Osteoblast (primary cell): Measurements from ENCODE around the gene RTF1. TPM values are rescaled to one million over a fixed set of nuclear protein-coding genes. Genes with fewer than 3 reads are reported as not detected.
"Not testable (repeated sequence)": the region's sequence is repeated elsewhere in the genome, so short reads cannot be mapped to it uniquely, and the experiment has no call there.

Source experiments
- DNase-seq: peaks from one replicate; pipeline ENCODE4 v3.0.0; 2011; ENCODE audit warnings: low spot score, mixed read lengths; ENCODE audit not compliant: insufficient read length; ENCODE audit errors: missing footprints
- H2AFZ ChIP-seq: 2 replicates; pipeline ENCODE4 v1.6.0; 2011; ENCODE audit warnings: mild to moderate bottlenecking, low read length
- H3K27ac ChIP-seq: 2 replicates; pipeline ENCODE4 v1.5.1; 2011; ENCODE audit warnings: mild to moderate bottlenecking, low read depth, low read length, moderate library complexity
- H3K27me3 ChIP-seq: 2 replicates; pipeline ENCODE4 v1.6.0; 2012; ENCODE audit warnings: mild to moderate bottlenecking, control low read depth, inconsistent platforms, low read length, moderate library complexity; ENCODE audit not compliant: insufficient read depth
- H3K36me3 ChIP-seq: 2 replicates; pipeline ENCODE4 v1.5.1; 2011; ENCODE audit warnings: mild to moderate bottlenecking, low read length, control low read depth, moderate library complexity; ENCODE audit not compliant: insufficient read depth
- H3K4me1 ChIP-seq: 2 replicates; pipeline ENCODE4 v1.5.1; 2011; ENCODE audit warnings: mild to moderate bottlenecking, low read length, control low read depth, moderate library complexity; ENCODE audit not compliant: insufficient read depth
- H3K4me2 ChIP-seq: 2 replicates; pipeline ENCODE4 v1.6.0; 2011; ENCODE audit warnings: mild to moderate bottlenecking, low read length; ENCODE audit not compliant: insufficient read depth
- H3K4me3 ChIP-seq: fragments of 200-600 bp; sonication (generic); 3 replicates; pipeline ENCODE4 v1.5.1; 2012; ENCODE audit warnings: mild to moderate bottlenecking, low read length, inconsistent platforms; ENCODE audit not compliant: insufficient read depth
- H3K79me2 ChIP-seq: 2 replicates; pipeline ENCODE4 v1.6.0; 2012; ENCODE audit warnings: mild to moderate bottlenecking, low read length, control low read depth, inconsistent platforms; ENCODE audit not compliant: insufficient read depth
- H3K9me3 ChIP-seq: 2 replicates; pipeline ENCODE4 v1.5.1; 2011; ENCODE audit warnings: low read depth, low read length, control low read depth
- H4K20me1 ChIP-seq: 2 replicates; pipeline ENCODE4 v1.6.0; 2012; ENCODE audit warnings: mild to moderate bottlenecking, low read length, control low read depth; ENCODE audit not compliant: insufficient read depth
- total RNA-seq: library from RNA; depleted of rRNA; stranded (reverse); fragments of >200 nt; gene quantifications from 2 replicates; pipeline ENCODE4 v1.2.3, GENCODE V29; 2012
- TF ChIP-seq, protein P1 (sequence below): IDR thresholded peaks from 2 replicates; pipeline ENCODE4 v1.5.1; 2011; ENCODE audit warnings: mild to moderate bottlenecking, low read depth, low read length, moderate library complexity; ENCODE audit errors: extremely low read depth

The RTF1 gene
- total RNA-seq, 1 donor = 26.1 TPM

DNA sequence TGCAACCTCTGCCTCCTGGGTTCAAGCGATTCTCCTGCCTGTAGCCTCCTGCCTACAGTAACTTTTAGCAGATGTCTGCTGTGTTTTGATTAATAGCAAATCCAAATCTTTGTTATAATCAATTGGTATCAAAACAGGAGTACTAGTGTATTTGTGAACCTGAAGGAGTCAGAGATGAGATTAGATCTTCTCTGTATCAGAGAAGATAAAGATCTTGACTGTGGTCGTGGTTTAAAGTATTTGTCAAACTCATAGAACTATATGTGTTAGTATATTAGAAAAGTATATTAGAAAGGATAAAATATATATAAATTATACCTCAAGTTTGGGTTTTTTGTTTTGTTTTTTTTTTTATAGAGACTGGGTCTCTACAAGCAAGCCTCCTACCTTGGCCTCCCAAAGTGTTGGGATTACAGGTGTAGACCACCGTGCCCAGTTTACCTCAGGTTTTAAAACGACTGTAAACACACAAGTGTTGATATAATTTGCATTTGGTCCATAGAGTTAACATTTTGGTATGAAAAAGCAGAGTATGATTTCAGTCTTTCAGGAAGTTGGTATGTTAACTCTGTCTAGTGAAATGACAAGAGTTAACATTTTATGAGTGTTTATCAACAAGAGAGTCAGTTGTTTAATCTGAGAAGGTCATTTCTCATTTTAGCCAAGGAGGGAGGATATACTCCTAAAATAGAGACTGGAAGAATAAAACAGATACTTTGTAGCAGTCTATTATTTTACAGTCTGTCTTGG, 18.3 kb downstream of the RTF1 start:
- no peak overlapping the region for H3K27ac ChIP-seq
- TF ChIP-seq, protein P1, sequence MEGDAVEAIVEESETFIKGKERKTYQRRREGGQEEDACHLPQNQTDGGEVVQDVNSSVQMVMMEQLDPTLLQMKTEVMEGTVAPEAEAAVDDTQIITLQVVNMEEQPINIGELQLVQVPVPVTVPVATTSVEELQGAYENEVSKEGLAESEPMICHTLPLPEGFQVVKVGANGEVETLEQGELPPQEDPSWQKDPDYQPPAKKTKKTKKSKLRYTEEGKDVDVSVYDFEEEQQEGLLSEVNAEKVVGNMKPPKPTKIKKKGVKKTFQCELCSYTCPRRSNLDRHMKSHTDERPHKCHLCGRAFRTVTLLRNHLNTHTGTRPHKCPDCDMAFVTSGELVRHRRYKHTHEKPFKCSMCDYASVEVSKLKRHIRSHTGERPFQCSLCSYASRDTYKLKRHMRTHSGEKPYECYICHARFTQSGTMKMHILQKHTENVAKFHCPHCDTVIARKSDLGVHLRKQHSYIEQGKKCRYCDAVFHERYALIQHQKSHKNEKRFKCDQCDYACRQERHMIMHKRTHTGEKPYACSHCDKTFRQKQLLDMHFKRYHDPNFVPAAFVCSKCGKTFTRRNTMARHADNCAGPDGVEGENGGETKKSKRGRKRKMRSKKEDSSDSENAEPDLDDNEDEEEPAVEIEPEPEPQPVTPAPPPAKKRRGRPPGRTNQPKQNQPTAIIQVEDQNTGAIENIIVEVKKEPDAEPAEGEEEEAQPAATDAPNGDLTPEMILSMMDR = no peak
- no peak overlapping the region for H3K4me3 ChIP-seq
- H3K4me2 ChIP-seq = no peak overlapping the region
- H3K27me3 ChIP-seq = no peaks in the 10 kb centered on the region
- H4K20me1 ChIP-seq = peaks cover 11% of the 10 kb centered on the region
- no peaks in the 10 kb centered on the region for H3K4me1 ChIP-seq
- peaks cover 63% of the 10 kb centered on the region for H3K79me2 ChIP-seq
- H3K9me3 ChIP-seq = no peaks in the 10 kb centered on the region
- H3K36me3 ChIP-seq = peaks cover 9% of the 10 kb centered on the region
- H2AFZ ChIP-seq = no peak overlapping the region
- DNase-seq = no peak

DNA sequence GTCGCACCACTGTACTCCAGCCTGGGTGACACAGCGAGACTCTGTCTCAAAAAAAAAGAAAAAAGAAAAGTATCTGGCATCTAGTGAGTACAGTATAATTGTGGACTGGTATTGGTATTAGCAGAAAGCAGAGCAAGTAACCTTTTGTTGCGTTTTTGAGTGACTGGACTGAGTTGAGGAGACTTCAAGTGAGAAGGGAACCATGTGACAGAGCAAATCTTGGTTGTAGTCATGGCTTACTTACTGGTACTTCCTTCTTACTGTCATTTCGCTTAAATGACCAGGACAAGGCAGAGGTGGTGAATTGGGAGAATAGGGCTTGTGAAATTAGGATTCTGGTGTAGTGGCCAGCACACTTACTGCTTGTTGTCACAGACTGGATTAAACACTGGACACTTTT, 20.6 kb downstream of the RTF1 start:
- TF ChIP-seq, protein P1 = no peak
- peak overlapping the region; percentile 5 for H3K27ac ChIP-seq

DNA sequence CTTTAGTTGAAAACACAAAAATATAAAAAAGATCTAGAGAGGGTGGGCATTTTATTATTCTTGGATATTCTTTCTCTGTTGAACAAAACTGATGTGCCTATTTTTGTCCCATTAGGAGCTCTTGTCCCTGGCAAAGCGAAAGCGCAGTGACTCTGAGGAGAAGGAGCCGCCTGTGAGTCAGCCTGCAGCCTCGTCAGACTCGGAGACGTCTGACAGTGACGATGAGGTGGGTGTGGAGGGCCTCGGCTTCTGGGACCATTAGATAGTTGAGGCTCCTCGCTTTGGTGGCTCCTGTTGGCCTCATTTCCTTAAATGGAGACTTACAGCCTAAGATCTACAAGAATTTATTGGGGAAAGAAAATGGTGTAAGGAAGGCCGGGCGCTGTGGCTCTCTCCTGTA, 21.3 kb downstream of the RTF1 start:
- peak; percentile 87 for DNase-seq
- Histone ChIP-seq H3K79me2 (peaks cover 39% of the 10 kb centered on the region), H3K36me3 (peaks cover 21% of the 10 kb centered on the region), H3K27ac (no peak overlapping the region), H2AFZ (no peak overlapping the region), H3K4me2 (no peak overlapping the region), H4K20me1 (peaks cover 11% of the 10 kb centered on the region), H3K4me3 (no peak overlapping the region), H3K4me1 (no peaks in the 10 kb centered on the region), H3K27me3 (no peaks in the 10 kb centered on the region), H3K9me3 (no peaks in the 10 kb centered on the region)
- TF ChIP-seq, protein P1 = no peak

More for the DNA sequence above, 20.6 kb downstream of the RTF1 start:
- Histone ChIP-seq H3K9me3 (no peaks in the 10 kb centered on the region), H3K4me1 (no peaks in the 10 kb centered on the region), H3K4me2 (no peak overlapping the region), H4K20me1 (peaks cover 11% of the 10 kb centered on the region), H3K79me2 (peaks cover 45% of the 10 kb centered on the region), H3K4me3 (no peak overlapping the region), H3K36me3 (peaks cover 21% of the 10 kb centered on the region), H2AFZ (no peak overlapping the region), H3K27me3 (no peaks in the 10 kb centered on the region)
- DNase-seq = no peak

DNA sequence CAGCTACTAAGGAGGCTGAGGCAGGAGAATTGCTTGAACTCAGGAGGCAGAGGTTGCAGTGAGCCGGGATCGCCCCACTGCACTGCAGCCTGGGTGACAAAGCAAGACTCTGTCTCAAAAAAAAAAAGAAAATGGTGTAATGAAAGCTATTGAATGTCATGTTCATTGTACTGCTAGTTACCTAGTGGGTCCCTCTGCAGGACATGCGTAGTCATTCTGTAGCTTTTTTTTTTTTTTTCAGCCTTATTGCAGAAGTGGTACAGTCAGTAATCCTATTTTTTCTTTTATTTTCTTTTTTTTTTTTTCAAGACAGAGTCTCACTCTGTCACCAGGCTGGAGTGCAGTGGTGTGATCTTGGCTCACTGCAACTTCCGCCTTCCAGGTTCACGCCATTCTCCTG, 21.9 kb downstream of the RTF1 start:
- H3K9me3 ChIP-seq, H3K27ac ChIP-seq, DNase-seq, H2AFZ ChIP-seq, H4K20me1 ChIP-seq, H3K4me2 ChIP-seq, H3K4me1 ChIP-seq, H3K4me3 ChIP-seq, H3K27me3 ChIP-seq: not testable (repeated sequence)
- Histone ChIP-seq H3K36me3 (peaks cover 21% of the 10 kb centered on the region), H3K79me2 (peaks cover 34% of the 10 kb centered on the region)
